ENCODE measurements around the gene MYT1.

GRCh38 chr20:64166721-64167615, 2.7 kb downstream of the MYT1 start:
- TF ChIP-seq CTCF (IDR thresholded peaks at IDR 0.05) (no peak), POLR2A (IDR thresholded peaks at IDR 0.05) (no peak), POLR2AphosphoS5 (IDR thresholded peaks at IDR 0.05) (no peak), EP300 (IDR thresholded peaks at IDR 0.05; ENCODE audit: low read depth) (no peak)
